ENCODE results near the gene NOTUM. TPM values are rescaled to one million over a fixed set of nuclear protein-coding genes. Genes with fewer than 3 reads are reported as not detected.

Gene NOTUM
- total RNA-seq, 1 donor from 2014 or later = 1.7 TPM

DNA sequence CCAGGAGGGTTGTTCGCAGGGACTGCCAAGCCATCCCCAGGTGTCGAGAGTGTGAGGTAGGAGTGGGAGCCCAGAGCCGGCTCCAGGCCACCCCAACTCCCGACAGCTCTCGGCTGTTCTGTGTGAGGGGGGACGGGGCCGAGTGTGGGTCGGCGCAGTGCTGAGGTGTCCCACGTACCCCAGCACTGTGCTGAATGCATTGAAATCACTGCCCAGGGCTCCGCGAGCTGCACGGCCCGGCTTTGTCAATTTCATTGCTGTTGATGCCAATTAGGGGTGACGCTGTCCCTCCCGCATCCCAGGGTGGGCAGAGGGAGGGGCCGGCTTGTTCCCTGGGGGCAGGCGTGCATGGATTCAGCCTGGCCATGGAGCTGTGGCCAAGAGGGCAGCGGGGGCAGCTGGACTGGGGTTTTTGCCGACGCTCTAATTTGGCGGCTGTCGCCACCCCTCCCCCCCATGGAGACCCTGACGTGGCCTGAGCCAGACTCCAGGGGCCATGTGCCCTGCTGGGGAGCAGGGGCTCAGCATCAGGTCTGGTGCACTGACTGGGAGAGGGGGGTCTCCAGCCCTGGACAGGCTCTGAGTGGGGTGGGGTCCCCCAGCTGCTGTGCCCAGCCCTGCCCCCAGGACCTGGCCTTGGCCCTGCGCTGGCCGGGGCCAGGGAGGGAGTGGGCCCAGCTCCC lies 47.4 kb upstream of the NOTUM start:
- H3K27me3 Mint-ChIP-seq (ENCODE audit: low read depth, unreplicated experiment) = no peaks in the 10 kb centered on the region
- DNase-seq (ENCODE audit: low read depth) (no peak), FAIRE-seq (no peak)
- H4K20me1 ChIP-seq (ENCODE audit: insufficient read depth, low read length) = peaks cover 6% of the 10 kb centered on the region
- H3K4me2 ChIP-seq (ENCODE audit: low read length) = no peak overlapping the region
- TF ChIP-seq EZH2 (IDR thresholded peaks at IDR 0.05; ENCODE audit: insufficient read depth, low read length) = no peak
- TF ChIP-seq, protein P1, sequence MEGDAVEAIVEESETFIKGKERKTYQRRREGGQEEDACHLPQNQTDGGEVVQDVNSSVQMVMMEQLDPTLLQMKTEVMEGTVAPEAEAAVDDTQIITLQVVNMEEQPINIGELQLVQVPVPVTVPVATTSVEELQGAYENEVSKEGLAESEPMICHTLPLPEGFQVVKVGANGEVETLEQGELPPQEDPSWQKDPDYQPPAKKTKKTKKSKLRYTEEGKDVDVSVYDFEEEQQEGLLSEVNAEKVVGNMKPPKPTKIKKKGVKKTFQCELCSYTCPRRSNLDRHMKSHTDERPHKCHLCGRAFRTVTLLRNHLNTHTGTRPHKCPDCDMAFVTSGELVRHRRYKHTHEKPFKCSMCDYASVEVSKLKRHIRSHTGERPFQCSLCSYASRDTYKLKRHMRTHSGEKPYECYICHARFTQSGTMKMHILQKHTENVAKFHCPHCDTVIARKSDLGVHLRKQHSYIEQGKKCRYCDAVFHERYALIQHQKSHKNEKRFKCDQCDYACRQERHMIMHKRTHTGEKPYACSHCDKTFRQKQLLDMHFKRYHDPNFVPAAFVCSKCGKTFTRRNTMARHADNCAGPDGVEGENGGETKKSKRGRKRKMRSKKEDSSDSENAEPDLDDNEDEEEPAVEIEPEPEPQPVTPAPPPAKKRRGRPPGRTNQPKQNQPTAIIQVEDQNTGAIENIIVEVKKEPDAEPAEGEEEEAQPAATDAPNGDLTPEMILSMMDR (IDR thresholded peaks at IDR 0.05; ENCODE audit: insufficient read depth, low read depth, low read length) = no peak
- H3K4me3 Mint-ChIP-seq (ENCODE audit: unreplicated experiment) = no peak overlapping the region
- no peaks in the 10 kb centered on the region for H3K36me3 ChIP-seq (ENCODE audit: insufficient read depth, low read length)
- no peak overlapping the region for H2AFZ ChIP-seq (ENCODE audit: low read depth, low read length)
- H3K4me1 ChIP-seq (ENCODE audit: insufficient read depth, low read length) = peaks cover 32% of the 10 kb centered on the region
- H3K79me2 ChIP-seq (ENCODE audit: insufficient read depth, low read length) = no peaks in the 10 kb centered on the region
- H3K27me3 ChIP-seq (ENCODE audit: insufficient read depth, low read length) = no peaks in the 10 kb centered on the region
- H3K4me3 ChIP-seq (ENCODE audit: insufficient read depth, low read depth, low read length) = no peak overlapping the region
- no peak overlapping the region for H3K27ac ChIP-seq (ENCODE audit: low read depth, low read length)
- no peak overlapping the region for H3K27ac Mint-ChIP-seq (ENCODE audit: unreplicated experiment)
- no peaks in the 10 kb centered on the region for H3K9me3 Mint-ChIP-seq (ENCODE audit: unreplicated experiment)
- no peaks in the 10 kb centered on the region for H3K9me3 ChIP-seq (ENCODE audit: insufficient read depth, low read depth, low read length)
- peaks cover 10% of the 10 kb centered on the region for H3K4me1 Mint-ChIP-seq (ENCODE audit: low read depth, unreplicated experiment)
- no peaks in the 10 kb centered on the region for H3K36me3 Mint-ChIP-seq (ENCODE audit: low read depth, unreplicated experiment)
- H3K9ac ChIP-seq (ENCODE audit: low read length) = no peak overlapping the region

DNA sequence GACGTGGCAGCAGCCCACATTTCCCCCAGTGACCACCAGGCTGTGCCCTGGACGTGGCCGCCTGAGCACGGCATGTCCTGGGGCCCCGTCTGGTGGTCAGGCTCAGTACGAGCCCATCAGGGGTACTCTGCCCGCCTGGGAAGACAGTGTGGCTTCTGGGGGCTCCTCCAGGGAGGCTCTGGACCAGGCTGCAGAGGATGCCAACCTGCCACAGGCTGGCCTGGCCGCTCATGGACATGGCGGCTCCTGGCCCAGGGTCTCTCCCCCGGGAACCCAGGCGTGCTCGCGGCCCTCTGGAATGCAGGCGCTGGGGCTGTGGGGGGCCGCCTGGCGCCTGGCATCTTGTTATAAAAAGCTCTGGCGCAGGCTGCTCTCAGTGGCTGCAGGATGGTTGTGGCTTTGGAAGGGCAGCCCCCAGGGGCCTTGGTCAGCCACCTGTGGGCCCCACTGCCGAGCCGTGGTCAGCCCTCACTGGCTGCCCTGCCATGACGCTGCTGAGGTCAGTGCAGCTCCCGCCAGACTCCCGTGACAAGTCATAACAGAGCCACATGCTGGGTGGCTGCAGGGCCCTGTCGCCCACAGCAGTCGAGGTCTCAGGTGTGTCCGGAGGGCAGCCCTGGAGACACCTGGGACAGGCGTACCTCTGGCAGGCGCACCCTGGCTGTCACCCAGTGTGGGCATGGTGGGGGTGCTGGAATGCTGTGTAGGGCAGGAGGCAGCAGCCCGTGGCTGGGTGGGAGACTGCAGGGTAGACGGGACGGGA lies 46.7 kb upstream of the NOTUM start:
- no peaks in the 10 kb centered on the region for H3K9me3 Mint-ChIP-seq (ENCODE audit: unreplicated experiment)
- no peak overlapping the region for H3K4me3 Mint-ChIP-seq (ENCODE audit: unreplicated experiment)
- Histone ChIP-seq H4K20me1 (ENCODE audit: insufficient read depth, low read length) (peaks cover 6% of the 10 kb centered on the region), H3K9ac (ENCODE audit: low read length) (no peak overlapping the region), H3K4me2 (ENCODE audit: low read length) (no peak overlapping the region), H3K4me3 (ENCODE audit: insufficient read depth, low read depth, low read length) (no peak overlapping the region), H3K4me1 (ENCODE audit: insufficient read depth, low read length) (peaks cover 40% of the 10 kb centered on the region), H3K27ac (ENCODE audit: low read depth, low read length) (no peak overlapping the region), H2AFZ (ENCODE audit: low read depth, low read length) (no peak overlapping the region), H3K79me2 (ENCODE audit: insufficient read depth, low read length) (no peaks in the 10 kb centered on the region), H3K9me3 (ENCODE audit: insufficient read depth, low read depth, low read length) (no peaks in the 10 kb centered on the region), H3K27me3 (ENCODE audit: insufficient read depth, low read length) (no peaks in the 10 kb centered on the region), H3K36me3 (ENCODE audit: insufficient read depth, low read length) (no peaks in the 10 kb centered on the region)
- peaks cover 17% of the 10 kb centered on the region for H3K4me1 Mint-ChIP-seq (ENCODE audit: low read depth, unreplicated experiment)
- H3K27ac Mint-ChIP-seq (ENCODE audit: unreplicated experiment) = no peak overlapping the region
- DNase-seq (ENCODE audit: low read depth) (no peak), FAIRE-seq (no peak)
- no peaks in the 10 kb centered on the region for H3K36me3 Mint-ChIP-seq (ENCODE audit: low read depth, unreplicated experiment)
- no peaks in the 10 kb centered on the region for H3K27me3 Mint-ChIP-seq (ENCODE audit: low read depth, unreplicated experiment)
- no peak for TF ChIP-seq EZH2 (IDR thresholded peaks at IDR 0.05; ENCODE audit: insufficient read depth, low read length)
- TF ChIP-seq, protein P1 (IDR thresholded peaks at IDR 0.05; ENCODE audit: insufficient read depth, low read depth, low read length) = no peak

DNA sequence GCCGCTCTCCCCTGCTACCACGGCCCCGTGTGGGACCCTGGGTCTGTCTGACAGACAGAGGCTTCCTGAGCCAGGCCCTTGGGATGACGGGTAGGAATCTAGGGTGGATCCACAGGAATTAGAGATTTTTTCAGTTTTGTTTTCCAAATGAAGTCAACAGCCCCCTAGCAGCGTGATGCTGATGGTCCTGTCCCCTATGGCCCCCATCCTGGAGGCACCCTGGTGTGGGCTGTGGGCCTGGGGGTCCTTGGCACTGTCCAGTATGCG lies 46.2 kb upstream of the NOTUM start:
- peaks cover 40% of the 10 kb centered on the region for H3K4me1 ChIP-seq (ENCODE audit: insufficient read depth, low read length)
- FAIRE-seq = no peak
- Mint-ChIP-seq H3K9me3 (ENCODE audit: unreplicated experiment) (no peaks in the 10 kb centered on the region), H3K36me3 (ENCODE audit: low read depth, unreplicated experiment) (no peaks in the 10 kb centered on the region), H3K27me3 (ENCODE audit: low read depth, unreplicated experiment) (no peaks in the 10 kb centered on the region), H3K27ac (ENCODE audit: unreplicated experiment) (no peak overlapping the region), H3K4me3 (ENCODE audit: unreplicated experiment) (no peak overlapping the region), H3K4me1 (ENCODE audit: low read depth, unreplicated experiment) (peaks cover 17% of the 10 kb centered on the region)
- H3K79me2 ChIP-seq (ENCODE audit: insufficient read depth, low read length) = no peaks in the 10 kb centered on the region
- no peak overlapping the region for H2AFZ ChIP-seq (ENCODE audit: low read depth, low read length)
- no peak overlapping the region for H3K27ac ChIP-seq (ENCODE audit: low read depth, low read length)
- H3K4me2 ChIP-seq (ENCODE audit: low read length) = no peak overlapping the region
- H3K36me3 ChIP-seq (ENCODE audit: insufficient read depth, low read length) = no peaks in the 10 kb centered on the region
- no peak overlapping the region for H3K4me3 ChIP-seq (ENCODE audit: insufficient read depth, low read depth, low read length)
- H3K9ac ChIP-seq (ENCODE audit: low read length) = no peak overlapping the region
- DNase-seq (ENCODE audit: low read depth) = no peak
- no peaks in the 10 kb centered on the region for H3K27me3 ChIP-seq (ENCODE audit: insufficient read depth, low read length)
- no peaks in the 10 kb centered on the region for H3K9me3 ChIP-seq (ENCODE audit: insufficient read depth, low read depth, low read length)
- peaks cover 6% of the 10 kb centered on the region for H4K20me1 ChIP-seq (ENCODE audit: insufficient read depth, low read length)
- no peak for TF ChIP-seq EZH2 (IDR thresholded peaks at IDR 0.05; ENCODE audit: insufficient read depth, low read length)
